Esophagus muscularis mucosa (tissue), 4 donors: ENCODE measurements around the gene NAXD. TPM values are rescaled to one million over a fixed set of nuclear protein-coding genes. Genes with fewer than 3 reads are reported as not detected.

Source experiments
- DNase-seq: peaks from one replicate; pipeline ENCODE4 v3.0.0-alpha.2; 2017; ENCODE audit errors: extremely low spot score
- H3K27ac ChIP-seq, 4 donors: fragments of 200-600 bp; sonication (generic); replicated peaks in 1 of 4; 1 replicate in 3 of 4; 2 replicates in 1 of 4; pipeline ENCODE4 v1.5.1; 2016 to 2019; ENCODE audit warnings: mild to moderate bottlenecking in 1 of 4
- H3K27me3 ChIP-seq, 4 donors: fragments of 200-600 bp; sonication (generic); one replicate each; pipeline versions ENCODE4 v1.5.1 to v1.6.0; 2016 to 2019
- H3K36me3 ChIP-seq, 4 donors: fragments of 200-600 bp; sonication (generic); one replicate each; pipeline ENCODE4 v1.5.1; 2016 to 2019
- H3K4me1 ChIP-seq, 4 donors: fragments of 200-600 bp; sonication (generic); one replicate each; pipeline ENCODE4 v1.5.1; 2016 to 2019
- H3K4me3 ChIP-seq, 4 donors: fragments of 200-600 bp; sonication (generic); 1 replicate in 2 of 4; 2 replicates in 2 of 4; pipeline ENCODE4 v1.5.1; 2016 to 2019; ENCODE audit warnings: mild to moderate bottlenecking in 4 of 4, moderate library complexity in 1 of 4
- H3K9me3 ChIP-seq, 4 donors: fragments of 200-600 bp; sonication (generic); 1 replicate in 3 of 4; 2 replicates in 1 of 4; pipeline ENCODE4 v1.5.1; 2016 to 2019
- EP300 ChIP-seq: sonication (generic); formaldehyde crosslinking; IDR thresholded peaks from one replicate; pipeline ENCODE4 v1.6.1; 2017; ENCODE audit warnings: antibody characterized with exemption
- POLR2A ChIP-seq: fragments of 450-650 bp; IDR thresholded peaks from one replicate; pipeline ENCODE4 v1.6.1; 2017; ENCODE audit warnings: antibody characterized with exemption, moderate library complexity, mild to moderate bottlenecking, low read depth
- POLR2AphosphoS5 ChIP-seq, 2 donors: sonication (generic); formaldehyde crosslinking; IDR thresholded peaks; one replicate each; pipeline ENCODE4 v1.6.1; 2017; ENCODE audit warnings: antibody characterized with exemption in 2 of 2
- WGBS: methylation state at CpG from one replicate; pipeline ENCODE4 v1.1.5; 2018; 5-methylcytosine and 5-hydroxymethylcytosine counted together
- intact Hi-C: fragments of 100-400 bp; cut with DNase I; formaldehyde crosslinking; loops from one replicate; pipeline ENCODE4 v1.15.1; 2023
- total RNA-seq, 4 donors: library from RNA; depleted of rRNA; stranded (reverse); fragments of >200 nt; gene quantifications; one replicate each; pipeline versions ENCODE4 v1.1.0 to v1.2.1, GENCODE V29; 2016
- TF ChIP-seq, protein P1 (sequence below), 3 experiments: fragments of 200-600 bp in 2 of 3; fragments of 450-650 bp in 1 of 3; sonication (generic) in 2 of 3; IDR thresholded peaks; one replicate each; pipeline ENCODE4 v1.5.1; 2017 to 2019; ENCODE audit warnings: antibody characterized with exemption in 3 of 3, mild to moderate bottlenecking in 2 of 3, moderate library complexity in 1 of 3

Gene NAXD
- total RNA-seq, 4 donors from 2014 or later = 29.9 to 34.5 (median 34.0) TPM

GRCh38 chr13:110590577-110590976 is 24.8 kb upstream of the NAXD start:
- H3K27me3 ChIP-seq = no peaks in the 10 kb centered on the region
- no peaks in the 10 kb centered on the region for H3K36me3 ChIP-seq
- no peaks in the 10 kb centered on the region for H3K9me3 ChIP-seq
- H3K4me3 ChIP-seq = no peak overlapping the region
- no peak for TF ChIP-seq EP300
- TF ChIP-seq, protein P1, sequence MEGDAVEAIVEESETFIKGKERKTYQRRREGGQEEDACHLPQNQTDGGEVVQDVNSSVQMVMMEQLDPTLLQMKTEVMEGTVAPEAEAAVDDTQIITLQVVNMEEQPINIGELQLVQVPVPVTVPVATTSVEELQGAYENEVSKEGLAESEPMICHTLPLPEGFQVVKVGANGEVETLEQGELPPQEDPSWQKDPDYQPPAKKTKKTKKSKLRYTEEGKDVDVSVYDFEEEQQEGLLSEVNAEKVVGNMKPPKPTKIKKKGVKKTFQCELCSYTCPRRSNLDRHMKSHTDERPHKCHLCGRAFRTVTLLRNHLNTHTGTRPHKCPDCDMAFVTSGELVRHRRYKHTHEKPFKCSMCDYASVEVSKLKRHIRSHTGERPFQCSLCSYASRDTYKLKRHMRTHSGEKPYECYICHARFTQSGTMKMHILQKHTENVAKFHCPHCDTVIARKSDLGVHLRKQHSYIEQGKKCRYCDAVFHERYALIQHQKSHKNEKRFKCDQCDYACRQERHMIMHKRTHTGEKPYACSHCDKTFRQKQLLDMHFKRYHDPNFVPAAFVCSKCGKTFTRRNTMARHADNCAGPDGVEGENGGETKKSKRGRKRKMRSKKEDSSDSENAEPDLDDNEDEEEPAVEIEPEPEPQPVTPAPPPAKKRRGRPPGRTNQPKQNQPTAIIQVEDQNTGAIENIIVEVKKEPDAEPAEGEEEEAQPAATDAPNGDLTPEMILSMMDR (IDR thresholded peaks at IDR 0.05) = no peak
- TF ChIP-seq POLR2A = no peak
- no peak for TF ChIP-seq POLR2AphosphoS5 (IDR thresholded peaks at IDR 0.05)
- no peak for DNase-seq
- no peak overlapping the region for H3K27ac ChIP-seq
- WGBS = 80% methylated on average over 6 of the region's 6 CpGs
- intact Hi-C loops = no loop called here
- H3K4me1 ChIP-seq = peaks cover 0 to 5% (median 0%) of the 10 kb centered on the region in 4 donors

DNA sequence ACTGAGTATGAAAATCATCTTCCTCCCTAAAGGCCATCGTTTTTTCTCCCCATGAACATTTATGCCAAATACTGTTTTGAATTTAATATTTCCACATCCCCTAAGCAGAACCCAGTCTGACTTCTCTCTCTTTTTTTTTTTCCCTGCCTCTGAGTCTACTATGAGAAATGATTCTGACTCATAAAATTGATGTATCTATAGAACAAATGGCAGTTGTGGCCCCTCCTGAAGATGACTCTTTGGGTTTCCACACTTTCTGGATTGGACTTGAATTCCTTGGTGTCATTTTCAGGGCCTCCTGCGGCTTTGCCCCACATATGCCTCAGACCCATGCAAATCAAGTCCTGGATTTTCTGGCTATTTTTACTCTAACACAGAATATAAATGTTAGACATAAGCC is 22.7 kb upstream of the NAXD start:
- TF ChIP-seq EP300 (no peak), POLR2A (no peak), POLR2AphosphoS5 (IDR thresholded peaks at IDR 0.05) (no peak)
- TF ChIP-seq, protein P1 (IDR thresholded peaks at IDR 0.05) = no peak
- WGBS = 77% methylated on average over 2 of the region's 2 CpGs

GRCh38 chr13:110593430-110594130 is 21.8 kb upstream of the NAXD start:
- 43% methylated on average over 6 of the region's 6 CpGs for WGBS
- TF ChIP-seq, protein P1 (IDR thresholded peaks at IDR 0.05) = peak; percentile 67 to 78 (median 70)
- no peak for TF ChIP-seq EP300
- Histone ChIP-seq H3K36me3 (no peaks in the 10 kb centered on the region), H3K27ac (no peak overlapping the region), H3K9me3 (no peaks in the 10 kb centered on the region), H3K4me1 (peaks cover 0 to 5% (median 0%) of the 10 kb centered on the region in 4 donors), H3K27me3 (no peaks in the 10 kb centered on the region), H3K4me3 (no peak overlapping the region)
- no peak for DNase-seq
- intact Hi-C loops = no loop called here

More for the DNA sequence above, 22.7 kb upstream of the NAXD start:
- H3K4me3 ChIP-seq = no peak overlapping the region
- no peak for DNase-seq
- no peak overlapping the region for H3K27ac ChIP-seq
- intact Hi-C loops = no loop called here
- H3K4me1 ChIP-seq = peaks cover 0 to 5% (median 0%) of the 10 kb centered on the region in 4 donors
- H3K27me3 ChIP-seq = no peaks in the 10 kb centered on the region
- H3K36me3 ChIP-seq = no peaks in the 10 kb centered on the region
- H3K9me3 ChIP-seq = no peaks in the 10 kb centered on the region

DNA sequence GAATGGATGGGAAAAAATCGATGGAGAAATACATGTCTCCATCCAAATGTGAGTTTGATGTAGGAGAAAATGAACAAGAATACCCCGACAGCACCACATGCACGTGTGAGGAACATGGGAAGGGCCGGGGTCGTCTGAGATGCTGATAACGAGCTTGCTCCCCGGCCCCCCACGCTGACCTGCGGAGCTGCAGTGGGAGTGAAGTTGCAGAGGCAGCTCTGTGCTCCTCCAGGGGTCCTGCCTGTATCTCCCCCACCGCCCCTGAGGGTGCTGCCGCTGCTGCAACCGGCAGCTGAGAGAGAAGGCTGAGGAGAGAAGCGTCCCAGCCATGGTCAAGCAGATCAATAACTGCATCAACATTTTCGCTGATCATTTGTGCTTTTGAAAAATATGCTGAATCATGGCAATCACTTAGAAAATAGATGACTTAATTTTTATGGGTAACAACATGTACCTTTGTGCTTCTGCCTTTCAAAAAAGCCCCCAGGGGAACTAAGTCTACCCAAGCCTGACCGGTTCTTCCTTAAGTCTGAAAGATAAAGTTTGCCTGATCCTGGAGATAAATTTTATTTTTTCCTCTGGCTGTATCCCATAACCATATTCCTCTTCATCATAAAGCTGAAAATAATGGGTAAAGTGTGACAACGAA is 18.2 kb upstream of the NAXD start:
- Histone ChIP-seq H3K4me3 (no peak overlapping the region), H3K4me1 (peaks cover 0 to 10% (median 1%) of the 10 kb centered on the region in 4 donors), H3K36me3 (no peaks in the 10 kb centered on the region), H3K9me3 (no peaks in the 10 kb centered on the region), H3K27ac (no peak overlapping the region), H3K27me3 (no peaks in the 10 kb centered on the region)
- intact Hi-C loops = loop anchor here (5.0 kb wide), 1 partner anchor 220 kb away; no protein-coding TSS in a partner anchor
- TF ChIP-seq POLR2A (no peak), POLR2AphosphoS5 (IDR thresholded peaks at IDR 0.05) (no peak), EP300 (no peak)
- TF ChIP-seq, protein P1 (IDR thresholded peaks at IDR 0.05) = no peak
- WGBS = 76% methylated on average over 16 of the region's 16 CpGs
- DNase-seq = no peak
